Gastroesophageal sphincter (tissue), 4 donors: ENCODE measurements around the gene KRT27. TPM values are rescaled to one million over a fixed set of nuclear protein-coding genes. Genes with fewer than 3 reads are reported as not detected.

Experiments
- ATAC-seq: fragments of 150-250 bp; one replicate; pipeline ENCODE4 v1.9.1; 2016; ENCODE audit warnings: mild to moderate bottlenecking, moderate library complexity
- H3K27ac ChIP-seq, 4 donors: fragments of 200-600 bp; sonication (generic) in 3 of 4; 1 replicate in 3 of 4; 2 replicates in 1 of 4; pipeline ENCODE4 v1.5.1; 2016 to 2019
- H3K27me3 ChIP-seq: fragments of 200-600 bp; sonication (generic); one replicate; pipeline ENCODE4 v1.5.1; 2019
- H3K36me3 ChIP-seq, 2 donors: fragments of 200-600 bp; sonication (generic); one replicate each; pipeline ENCODE4 v1.5.1; 2019; ENCODE audit warnings: control low read depth in 1 of 2
- H3K4me1 ChIP-seq, 3 donors: fragments of 200-600 bp; sonication (generic); 1 replicate in 2 of 3; 2 replicates in 1 of 3; pipeline ENCODE4 v1.5.1; 2016 to 2019; ENCODE audit warnings: control low read depth in 2 of 3
- H3K4me3 ChIP-seq, 2 donors: fragments of 200-600 bp; sonication (generic); one replicate each; pipeline ENCODE4 v1.5.1; 2019; ENCODE audit warnings: mild to moderate bottlenecking in 1 of 2, moderate library complexity in 1 of 2
- H3K9me3 ChIP-seq, 3 donors: fragments of 200-600 bp; sonication (generic); one replicate each; pipeline ENCODE4 v1.5.1; 2017 to 2019; ENCODE audit warnings: control low read depth in 2 of 3
- CTCF ChIP-seq, 4 experiments: fragments of 200-600 bp in 2 of 4; fragments of 450-650 bp in 2 of 4; sonication (generic) in 1 of 4; IDR thresholded peaks; one replicate each; pipeline ENCODE4 v1.5.1; 2017 to 2019; ENCODE audit warnings: antibody characterized with exemption in 4 of 4, mild to moderate bottlenecking in 2 of 4, moderate library complexity in 2 of 4
- EP300 ChIP-seq: sonication (generic); formaldehyde crosslinking; IDR thresholded peaks from one replicate; pipeline ENCODE4 v1.6.1; 2017; ENCODE audit warnings: antibody characterized with exemption, mild to moderate bottlenecking
- POLR2A ChIP-seq, 2 donors: fragments of 450-650 bp; IDR thresholded peaks; one replicate each; pipeline ENCODE4 v1.6.1; 2017; ENCODE audit warnings: antibody characterized with exemption in 2 of 2, mild to moderate bottlenecking in 2 of 2, moderate library complexity in 1 of 2
- POLR2AphosphoS5 ChIP-seq: sonication (generic); formaldehyde crosslinking; IDR thresholded peaks from one replicate; pipeline ENCODE4 v1.6.1; 2017; ENCODE audit warnings: antibody characterized with exemption
- WGBS, 2 donors: methylation state at CpG; one replicate each; pipeline ENCODE4 v1.1.5; 2018; ENCODE audit warnings: low coverage in 1 of 2; 5-methylcytosine and 5-hydroxymethylcytosine counted together
- total RNA-seq, 4 donors: library from RNA; depleted of rRNA; stranded (reverse); fragments of >200 nt; gene quantifications; one replicate each; pipeline ENCODE4 v1.1.0, GENCODE V29; 2016

The KRT27 gene
- not detected for total RNA-seq

DNA sequence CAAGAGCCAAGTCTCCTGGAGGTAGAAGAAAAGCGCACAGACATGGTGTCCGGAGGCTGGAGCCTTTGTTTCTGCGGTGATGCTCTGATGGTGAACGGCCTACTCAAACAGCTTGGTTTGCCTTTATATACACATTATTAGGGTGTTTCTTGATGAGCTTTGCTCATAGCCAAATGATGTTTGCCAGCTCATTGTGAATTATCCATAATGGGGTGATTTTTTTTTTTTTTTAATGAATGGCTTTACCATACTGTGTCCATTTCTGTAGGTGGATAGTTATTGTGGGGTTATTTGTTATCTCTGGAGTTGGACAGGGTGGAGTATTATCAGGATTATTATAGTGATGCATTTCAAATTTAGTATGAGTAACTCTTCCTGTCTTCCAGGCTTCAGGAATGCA is at the start of gene KRT27:
TSS of gene KRT27 (minus strand) at position 101 of the 400 bp plus-strand sequence. CDS start at position 44, 57 bp downstream.
- no peaks in the 10 kb centered on the region for H3K4me1 ChIP-seq
- no peaks in the 10 kb centered on the region for H3K9me3 ChIP-seq
- no peaks in the 10 kb centered on the region for H3K36me3 ChIP-seq
- WGBS, 2 donors = 73 to 92% methylated on average over 2 to 4 of the region's 4 CpGs
- no peak within 1 kb of the TSS for H3K4me3 ChIP-seq
- no peak for TF ChIP-seq CTCF (IDR thresholded peaks at IDR 0.05)
- TF ChIP-seq POLR2A (IDR thresholded peaks at IDR 0.05) = no peak
- no peak for TF ChIP-seq EP300
- TF ChIP-seq POLR2AphosphoS5 = no peak
- H3K27ac ChIP-seq = no peak within 1 kb of the TSS
- H3K27me3 ChIP-seq = peaks cover 50% of the 10 kb centered on the region
- ATAC-seq = no peak

DNA sequence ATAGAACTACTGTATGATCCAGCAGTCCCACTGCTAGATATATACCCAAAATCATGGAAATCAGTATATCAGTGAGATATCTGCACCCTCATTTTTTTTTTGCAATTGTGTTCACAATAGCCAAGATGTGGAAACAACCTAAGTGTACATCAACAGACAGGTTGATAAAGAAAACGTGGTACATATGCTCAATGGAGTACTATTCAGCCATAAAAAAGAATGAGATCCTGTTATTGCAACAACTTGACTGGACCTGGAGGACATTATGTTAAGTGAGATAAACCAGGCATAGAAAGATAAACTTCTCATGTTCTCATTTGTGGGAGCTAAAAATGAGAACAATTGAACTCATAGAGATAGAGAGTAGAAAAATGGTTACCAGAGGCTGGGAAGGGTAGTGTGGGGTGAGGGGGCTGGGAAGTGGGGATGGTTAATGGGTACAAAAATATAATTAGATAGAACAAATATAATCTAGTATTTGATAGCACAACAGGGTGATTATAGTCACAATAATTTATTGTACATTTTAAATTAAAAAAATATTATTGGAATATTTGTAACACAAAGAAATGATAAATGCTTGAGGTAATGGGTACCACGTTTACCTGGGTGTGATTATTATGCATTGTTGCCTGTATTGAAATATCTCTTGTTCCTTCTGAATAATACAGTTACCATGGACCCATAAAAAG is 47.9 kb upstream of the KRT27 start:
- no peak for ATAC-seq
- Histone ChIP-seq H3K36me3 (peaks cover 0 to 17% of the 10 kb centered on the region in 2 donors), H3K4me3 (no peak overlapping the region), H3K9me3 (no peaks in the 10 kb centered on the region), H3K27me3 (no peaks in the 10 kb centered on the region), H3K4me1 (no peaks in the 10 kb centered on the region), H3K27ac (no peak overlapping the region)
- no peak for TF ChIP-seq EP300
- TF ChIP-seq POLR2A (IDR thresholded peaks at IDR 0.05) = no peak
- no peak for TF ChIP-seq POLR2AphosphoS5
- no peak for TF ChIP-seq CTCF (IDR thresholded peaks at IDR 0.05)
- WGBS, 2 donors = 90 to 92% methylated on average over 2 of the region's 2 CpGs

- H3K4me1 ChIP-seq = no peaks in the 10 kb centered on the region
- ATAC-seq = peak; percentile 34
- TF ChIP-seq POLR2A (IDR thresholded peaks at IDR 0.05) (no peak), EP300 (no peak), POLR2AphosphoS5 (no peak), CTCF (IDR thresholded peaks at IDR 0.05) (no peak)
- H3K4me3 ChIP-seq = no peak overlapping the region
- H3K9me3 ChIP-seq = no peaks in the 10 kb centered on the region
- H3K27me3 ChIP-seq = no peaks in the 10 kb centered on the region
- peak overlapping the region; percentile 28 to 73 (median 66) for H3K27ac ChIP-seq
- H3K36me3 ChIP-seq = peaks cover 0 to under 1% of the 10 kb centered on the region in 2 donors
- WGBS, 2 donors = 33 to 68% methylated on average over 4 of the region's 4 CpGs
Measured at GRCh38 chr17:40828454-40829044, 46.2 kb upstream of the KRT27 start.

GRCh38 chr17:40827746-40828453 is 45.5 kb upstream of the KRT27 start:
- peak; percentile 28 for ATAC-seq
- WGBS, 2 donors = 56 to 70% methylated on average over 7 of the region's 7 CpGs

More at GRCh38 chr17:40827746-40828453, 45.5 kb upstream of the KRT27 start:
- peak overlapping the region; percentile 28 to 73 (median 66) for H3K27ac ChIP-seq
- H3K4me1 ChIP-seq = no peaks in the 10 kb centered on the region
- no peak overlapping the region for H3K4me3 ChIP-seq
- TF ChIP-seq EP300 (no peak), POLR2A (IDR thresholded peaks at IDR 0.05) (no peak), POLR2AphosphoS5 (no peak), CTCF (IDR thresholded peaks at IDR 0.05) (no peak)
- H3K9me3 ChIP-seq = no peaks in the 10 kb centered on the region
- no peaks in the 10 kb centered on the region for H3K27me3 ChIP-seq
- no peaks in the 10 kb centered on the region for H3K36me3 ChIP-seq
